Omental fat pad (tissue), 4 donors: ENCODE data around the gene SLC25A23. TPM values are rescaled to one million over a fixed set of nuclear protein-coding genes. Genes with fewer than 3 reads are reported as not detected.

ENCODE experiments used
- ATAC-seq: fragments of 150-250 bp; one replicate; pipeline ENCODE4 v1.9.1; 2016; ENCODE audit warnings: mild to moderate bottlenecking, moderate library complexity; ENCODE audit not compliant: low FRiP score
- DNase-seq: peaks from one replicate; pipeline ENCODE4 v3.0.0-alpha.2; 2019; ENCODE audit warnings: low spot score
- CTCF ChIP-seq, 3 donors: fragments of 450-650 bp; IDR thresholded peaks; one replicate each; pipeline ENCODE4 v1.5.1; 2016 to 2017; ENCODE audit warnings: antibody characterized with exemption in 3 of 3, mild to moderate bottlenecking in 3 of 3, moderate library complexity in 2 of 3
- small RNA-seq: library from RNA; depleted of rRNA; stranded (forward); fragments of <200 nt; gene quantifications from one replicate; pipeline ENCODE3, GENCODE V24; 2016
- total RNA-seq, 4 donors: library from RNA; depleted of rRNA; stranded (reverse); fragments of >200 nt; gene quantifications; one replicate each; pipeline ENCODE4 v1.1.0, GENCODE V29; 2016

SLC25A23 gene
- total RNA-seq, 4 donors from 2014 or later = 24.6 to 28.7 (median 26.3) TPM

- TF ChIP-seq CTCF (IDR thresholded peaks at IDR 0.05) = no peak
- ATAC-seq (peak; percentile 89), DNase-seq (peak; percentile 84)
Measured at GRCh38 chr19:6393074-6393982, 66.3 kb downstream of the SLC25A23 start, which contains the start of gene GTF2F1. Gene GTF2F1, minus strand, starts transcription at chr19:6393164. Its CDS starts 169 bp downstream, at chr19:6392995.

- ATAC-seq (no peak), DNase-seq (no peak)
- no peak for TF ChIP-seq CTCF (IDR thresholded peaks at IDR 0.05)
Measured at GRCh38 chr19:6392221-6393073, 67.1 kb downstream of the SLC25A23 start.

Small RNAs within 50 kb of the gene (small RNA-seq; reads per million reads assigned to genes)
- gene AC010503.2 = not detected
- gene MIR6790 = not detected

Other genes with a start within 250 kb of the SLC25A23 start
- gene MLLT1, start 179.8 kb downstream of the SLC25A23 start, total RNA-seq = 10 to 100 TPM; 14.1 to 23.3 (median 18.1) TPM
- not detected for gene ACER1, start 126.2 kb downstream of the SLC25A23 start, total RNA-seq
- 100 to 1,000 TPM in 1 of 4 donors, 10 to 100 TPM in 3; 58.4 to 119 (median 58.5) TPM for gene CLPP, start 98.3 kb downstream of the SLC25A23 start, total RNA-seq
- 10 to 100 TPM; 39.3 to 49.2 (median 43.4) TPM for gene ALKBH7, start 87.0 kb downstream of the SLC25A23 start, total RNA-seq
- gene PSPN, start 83.9 kb downstream of the SLC25A23 start, total RNA-seq = 1 to 10 TPM in 1 of 4 donors, under 1 TPM in 3; 0.47 to 1.0 (median 0.65) TPM
- 10 to 100 TPM; 28.5 to 50.3 (median 38.6) TPM for gene GTF2F1, start 66.6 kb downstream of the SLC25A23 start, total RNA-seq
- gene KHSRP, start 35.0 kb downstream of the SLC25A23 start, total RNA-seq = 100 to 1,000 TPM in 1 of 4 donors, 10 to 100 TPM in 3; 67.4 to 125 (median 78.3) TPM
- gene SLC25A41, start 26.0 kb downstream of the SLC25A23 start, total RNA-seq = not detected
- gene CRB3, start 4.5 kb upstream of the SLC25A23 start, total RNA-seq = 1 to 10 TPM in 2 of 4 donors, under 1 TPM in 1, not detected in 1; 0.82 to 6.2 (median 1.1) TPM
- 1 to 10 TPM; 1.0 to 7.6 (median 4.6) TPM for gene DENND1C, start 22.0 kb upstream of the SLC25A23 start, total RNA-seq
- gene TUBB4A, start 42.5 kb upstream of the SLC25A23 start, total RNA-seq = 1 to 10 TPM in 3 of 4 donors, not detected in 1; 2.2 to 2.8 (median 2.2) TPM
- 1 to 10 TPM in 3 of 4 donors, under 1 TPM in 1; 0.94 to 4.2 (median 1.4) TPM for gene TNFSF9, start 71.2 kb upstream of the SLC25A23 start, total RNA-seq
- not detected for gene CD70, start 131.4 kb upstream of the SLC25A23 start, total RNA-seq
- gene TNFSF14, start 210.4 kb upstream of the SLC25A23 start, total RNA-seq = 10 to 100 TPM in 2 of 4 donors, 1 to 10 TPM in 2; 3.6 to 66.5 (median 26.3) TPM